H1 (cell line): ENCODE measurements around the gene CCDC73. TPM values are rescaled to one million over a fixed set of nuclear protein-coding genes. Genes with fewer than 3 reads are reported as not detected.

Source experiments
- CTCF ChIA-PET: fragments of 300-600 bp; sonication (Branson Sonifier 250); formaldehyde crosslinking; loops from one replicate; lab custom pipeline; 2021; ENCODE audit not compliant: partially characterized antibody; lab: Charles Lee
- POLR2A ChIA-PET: fragments of 300-600 bp; sonication (Branson Sonifier 250); formaldehyde crosslinking; loops from one replicate; lab custom pipeline; 2021; ENCODE audit warnings: inconsistent platforms; ENCODE audit not compliant: partially characterized antibody; lab: Charles Lee
- DNase-seq, 2 experiments: peaks; one replicate each; pipeline versions ENCODE4 v3.0.0 to v3.0.0-alpha.2; 2010 to 2022; ENCODE audit warnings: low spot score in 2 of 2, low read depth in 1 of 2, mixed read lengths in 1 of 2
- FAIRE-seq: peaks from 2 replicates; lab custom pipeline; 2011; peaks lifted over from hg19 to GRCh38; lab: Jason Lieb, UNC
- H2AFZ ChIP-seq: 2 replicates; pipeline ENCODE4 v1.8.1; 2012; ENCODE audit warnings: low read length, inconsistent platforms
- H2AK5ac ChIP-seq: 2 replicates; pipeline ENCODE4 v1.6.1; 2013; ENCODE audit warnings: low read depth, low read length
- H2BK120ac ChIP-seq: replicated peaks from 2 replicates; pipeline ENCODE3; 2013; ENCODE audit warnings: low read depth, low read length, inconsistent platforms
- H2BK12ac ChIP-seq: 2 replicates; pipeline ENCODE4 v1.6.1; 2013; ENCODE audit warnings: low read depth, low read length
- H2BK15ac ChIP-seq: 2 replicates; pipeline ENCODE4 v1.6.1; 2013; ENCODE audit warnings: low read length
- H2BK20ac ChIP-seq: 2 replicates; pipeline ENCODE4 v1.6.1; 2013; ENCODE audit warnings: low read length
- H2BK5ac ChIP-seq: 2 replicates; pipeline ENCODE4 v1.6.1; 2013; ENCODE audit warnings: low read depth, low read length
- H3K14ac ChIP-seq: 2 replicates; pipeline ENCODE4 v1.6.1; 2013; ENCODE audit warnings: inconsistent platforms; ENCODE audit not compliant: insufficient read length
- H3K18ac ChIP-seq: 2 replicates; pipeline ENCODE4 v1.6.1; 2013; ENCODE audit warnings: low read length; ENCODE audit errors: extremely low read depth
- H3K23ac ChIP-seq: 2 replicates; pipeline ENCODE4 v1.6.1; 2013; ENCODE audit warnings: inconsistent platforms; ENCODE audit not compliant: insufficient read length
- H3K23me2 ChIP-seq: 2 replicates; pipeline ENCODE4 v1.6.1; 2013; ENCODE audit warnings: low read depth, low read length
- H3K27ac ChIP-seq: 2 replicates; pipeline ENCODE4 v1.6.1; 2011; ENCODE audit warnings: low read depth, low read length, inconsistent platforms
- H3K27me3 ChIP-seq, 4 experiments: replicated peaks in 1 of 4; 1 replicate in 1 of 4; 2 replicates in 3 of 4; pipeline versions ENCODE4 v1.6.1 to v1.8.1; 2011 to 2013; ENCODE audit warnings: low read length in 3 of 4, mild to moderate bottlenecking in 3 of 4, inconsistent platforms in 2 of 4, mixed read lengths in 2 of 4, moderate library complexity in 1 of 4; ENCODE audit not compliant: control insufficient read depth in 3 of 4, insufficient read depth in 3 of 4; ENCODE audit errors: extremely low read depth in 1 of 4
- H3K36me3 ChIP-seq, 4 experiments: 2 replicates each; pipeline versions ENCODE4 v1.6.1 to v1.8.1; 2011 to 2013; ENCODE audit warnings: mild to moderate bottlenecking in 4 of 4, low read length in 3 of 4, moderate library complexity in 2 of 4, control low read depth in 1 of 4, inconsistent platforms in 1 of 4; ENCODE audit not compliant: insufficient read depth in 4 of 4, control insufficient read depth in 2 of 4
- H3K4ac ChIP-seq: replicated peaks from 2 replicates; pipeline ENCODE3; 2013; ENCODE audit warnings: low read length, low read depth, mixed read lengths, inconsistent platforms; ENCODE audit not compliant: insufficient read length
- H3K4me1 ChIP-seq, 4 experiments: replicated peaks in 1 of 4; 1 replicate in 1 of 4; 2 replicates in 3 of 4; pipeline versions ENCODE4 v1.6.1 to v1.8.1; 2011 to 2013; ENCODE audit warnings: low read length in 3 of 4, inconsistent platforms in 2 of 4, mixed read lengths in 1 of 4; ENCODE audit not compliant: insufficient read depth in 4 of 4, control insufficient read depth in 3 of 4
- H3K4me2 ChIP-seq, 2 experiments: 2 replicates each; pipeline versions ENCODE4 v1.6.1 to v1.8.1; 2011 to 2013; ENCODE audit warnings: low read depth in 2 of 2, low read length in 2 of 2, control low read depth in 1 of 2, inconsistent platforms in 1 of 2, mild to moderate bottlenecking in 1 of 2; ENCODE audit not compliant: insufficient read depth in 1 of 2
- H3K4me3 ChIP-seq, 4 experiments: fragments of 200-600, 300-600 bp in 1 of 4; sonication (generic), shearing (Covaris generic), sonication (Bioruptor Twin) in 1 of 4; 2 replicates each; pipeline versions ENCODE4 v1.5.1 to v1.8.1; 2011 to 2016; ENCODE audit warnings: low read length in 4 of 4, low read depth in 3 of 4, control low read depth in 2 of 4, inconsistent platforms in 2 of 4, mild to moderate bottlenecking in 2 of 4, mixed read lengths in 1 of 4, moderate library complexity in 1 of 4; ENCODE audit not compliant: insufficient read depth in 2 of 4; ENCODE audit errors: extremely low read depth in 1 of 4
- H3K56ac ChIP-seq: replicated peaks from 2 replicates; pipeline ENCODE3; 2013; ENCODE audit warnings: low read depth, mild to moderate bottlenecking, mixed read lengths, low read length, inconsistent platforms; ENCODE audit not compliant: insufficient read length
- H3K79me1 ChIP-seq: 2 replicates; pipeline ENCODE4 v1.6.1; 2013; ENCODE audit warnings: low read depth, low read length, control low read depth
- H3K79me2 ChIP-seq, 2 experiments: 2 replicates each; pipeline versions ENCODE4 v1.6.1 to v1.8.1; 2012 to 2013; ENCODE audit warnings: low read length in 2 of 2, mild to moderate bottlenecking in 2 of 2, inconsistent platforms in 1 of 2; ENCODE audit not compliant: insufficient read depth in 2 of 2, control insufficient read depth in 1 of 2
- H3K9ac ChIP-seq, 4 experiments: replicated peaks in 1 of 4; 1 replicate in 1 of 4; 2 replicates in 3 of 4; pipeline versions ENCODE4 v1.6.1 to v1.8.1; 2011 to 2013; ENCODE audit warnings: low read depth in 3 of 4, low read length in 3 of 4, control low read depth in 2 of 4, mild to moderate bottlenecking in 2 of 4, moderate library complexity in 2 of 4, inconsistent platforms in 1 of 4; ENCODE audit errors: extremely low read depth in 1 of 4
- H3K9me3 ChIP-seq, 2 experiments: 2 replicates each; pipeline versions ENCODE4 v1.6.1 to v1.8.1; 2012 to 2013; ENCODE audit warnings: mild to moderate bottlenecking in 2 of 2, moderate library complexity in 2 of 2, control low read depth in 1 of 2, inconsistent platforms in 1 of 2, low read depth in 1 of 2, low read length in 1 of 2, mixed read lengths in 1 of 2; ENCODE audit not compliant: insufficient read depth in 2 of 2
- H4K20me1 ChIP-seq, 2 experiments: replicated peaks in 1 of 2; 2 replicates each; pipeline versions ENCODE3 to v1.8.1; 2011 to 2013; ENCODE audit warnings: inconsistent platforms in 2 of 2, low read length in 2 of 2, mild to moderate bottlenecking in 1 of 2; ENCODE audit not compliant: insufficient read depth in 2 of 2, control insufficient read depth in 1 of 2
- H4K5ac ChIP-seq: 2 replicates; pipeline ENCODE4 v1.6.1; 2013; ENCODE audit warnings: low read length, low read depth, mixed read lengths, inconsistent platforms; ENCODE audit not compliant: insufficient read length
- H4K8ac ChIP-seq: 2 replicates; pipeline ENCODE4 v1.8.0; 2013; ENCODE audit warnings: mild to moderate bottlenecking, moderate library complexity, low read length, inconsistent platforms; ENCODE audit not compliant: insufficient read depth; ENCODE audit errors: extremely low read depth
- H4K91ac ChIP-seq: replicated peaks from 2 replicates; pipeline ENCODE3; 2013; ENCODE audit warnings: low read length, mixed read lengths, inconsistent platforms; ENCODE audit not compliant: insufficient read length
- ATF3 ChIP-seq: IDR thresholded peaks from 2 replicates; pipeline ENCODE4 v1.6.1; 2011; ENCODE audit warnings: low read depth, mild to moderate bottlenecking, low read length; ENCODE audit not compliant: insufficient read depth
- BCL11A ChIP-seq, 2 experiments: IDR thresholded peaks; one replicate each; pipeline ENCODE4 v1.6.1; 2011; ENCODE audit warnings: low read depth in 2 of 2, low read length in 2 of 2, mild to moderate bottlenecking in 2 of 2
- CEBPB ChIP-seq: IDR thresholded peaks from 2 replicates; pipeline ENCODE4 v1.6.1; 2012; ENCODE audit warnings: low read depth, low read length
- CREB1 ChIP-seq: IDR thresholded peaks from 2 replicates; pipeline ENCODE4 v1.6.1; 2012; ENCODE audit warnings: inconsistent platforms
- HDAC6 ChIP-seq: IDR thresholded peaks from one replicate; pipeline ENCODE4 v1.7.1; 2012; ENCODE audit warnings: low read depth, mild to moderate bottlenecking, inconsistent platforms, low read length, moderate library complexity
- JUN ChIP-seq: IDR thresholded peaks from 2 replicates; pipeline ENCODE4 v1.6.1; 2011; ENCODE audit warnings: low read depth, mild to moderate bottlenecking, improper control_type of control experiment, low read length
- NRF1 ChIP-seq: IDR thresholded peaks from 2 replicates; pipeline ENCODE4 v1.6.1; 2011; ENCODE audit warnings: mild to moderate bottlenecking, low read depth, low read length, improper control_type of control experiment
- RFX5 ChIP-seq: IDR thresholded peaks from 2 replicates; pipeline ENCODE4 v1.6.1; 2011; ENCODE audit warnings: low read depth, low read length, improper control_type of control experiment, borderline replicate concordance
- RNF2 ChIP-seq: fragments of 200-900, 300-1000 bp; sonication (generic); IDR thresholded peaks from 2 replicates; pipeline ENCODE4 v1.7.1; 2016; ENCODE audit warnings: borderline replicate concordance, low read depth, mild to moderate bottlenecking, antibody characterized with exemption, low read length; ENCODE audit not compliant: poor library complexity, severe bottlenecking; ENCODE audit errors: missing control alignments
- SIN3A ChIP-seq, 2 experiments: IDR thresholded peaks in 1 of 2; conservative IDR thresholded peaks in 1 of 2; 2 replicates each; pipeline ENCODE4 v1.6.1; 2011 to 2012; ENCODE audit warnings: low read length in 2 of 2, improper control_type of control experiment in 1 of 2, low read depth in 1 of 2, mild to moderate bottlenecking in 1 of 2
- SP2 ChIP-seq: IDR thresholded peaks from 2 replicates; pipeline ENCODE4 v1.6.1; 2012; ENCODE audit warnings: mild to moderate bottlenecking, low read length, inconsistent platforms
- SP4 ChIP-seq: IDR thresholded peaks from 2 replicates; pipeline ENCODE4 v1.6.1; 2012; ENCODE audit warnings: low read length, inconsistent platforms
- TCF12 ChIP-seq: IDR thresholded peaks from 2 replicates; pipeline ENCODE4 v1.6.1; 2011; ENCODE audit warnings: low read depth, mild to moderate bottlenecking, low read length
- USF2 ChIP-seq: IDR thresholded peaks from 2 replicates; pipeline ENCODE4 v1.6.1; 2011; ENCODE audit warnings: low read length, improper control_type of control experiment
- polyA plus RNA-seq, 7 experiments: library from polyadenylated mRNA; depleted of rRNA in 3 of 7; stranded (reverse) in 5 of 7; unstranded in 2 of 7; fragments of >200 nt in 5 of 7; fragments of 200-250 nt in 2 of 7; gene quantifications; 1 replicate in 5 of 7; 2 replicates in 1 of 7; 4 replicates in 1 of 7; pipeline versions ENCODE4 v1.2.1 to v1.2.3, GENCODE V29; 2011 to 2013; ENCODE audit warnings: missing spikeins in 2 of 7, mixed read lengths in 2 of 7
- total RNA-seq: library from RNA; stranded (reverse); fragmentation: NEBNext Ultra II Directional; extraction: Animal tissue kit (Norgen Biotek cat#: 25700); gene quantifications from 2 replicates; pipeline ENCODE4 v1.2.1, GENCODE V29; 2021

The CCDC73 gene
- total and polyA plus RNA-seq, 2 of the 8 experiments (the other 6 are each of a cell fraction or from before 2014, with no cell fraction given), result not detected

GRCh38 chr11:32641361-32641760 is 153.1 kb downstream of the CCDC73 start:
- H3K14ac ChIP-seq, result no peak overlapping the region
- no peak overlapping the region for H3K4me2 ChIP-seq
- no peak overlapping the region for H4K8ac ChIP-seq
- H3K79me2 ChIP-seq, result no peaks in the 10 kb centered on the region
- H3K79me1 ChIP-seq, result no peaks in the 10 kb centered on the region
- no peak overlapping the region for H2AK5ac ChIP-seq
- no peaks in the 10 kb centered on the region for H3K4me1 ChIP-seq
- H3K18ac ChIP-seq, result no peak overlapping the region
- no peak overlapping the region for H2BK12ac ChIP-seq
- DNase-seq (no peak), FAIRE-seq (no peak)
- TF ChIP-seq JUN (no peak), ATF3 (no peak), CREB1 (no peak), SP2 (no peak), USF2 (no peak), SP4 (no peak), RFX5 (no peak), TCF12 (no peak), CEBPB (no peak), RNF2 (no peak), NRF1 (no peak), HDAC6 (no peak), BCL11A (IDR thresholded peaks at IDR 0.05; ENCODE audit: low read depth in 2 of 2, low read length in 2 of 2) (no peak), SIN3A (conservative IDR thresholded peaks at IDR 0.05 in 1 of 2, IDR thresholded peaks at IDR 0.05 in 1 of 2; ENCODE audit: low read depth in 1 of 2, low read length in 2 of 2) (no peak)
- H4K5ac ChIP-seq, result no peak overlapping the region
- H3K23ac ChIP-seq, result no peak overlapping the region
- CTCF ChIA-PET, result interaction anchor here (0.9 kb wide), 1 partner anchor 18 kb away, joined by 3 read pairs; no protein-coding TSS in a partner anchor
- H3K36me3 ChIP-seq, result no peaks in the 10 kb centered on the region
- no peak overlapping the region for H3K4me3 ChIP-seq
- H2AFZ ChIP-seq, result no peak overlapping the region
- H3K9me3 ChIP-seq, result no peaks in the 10 kb centered on the region
- H3K9ac ChIP-seq, result no peak overlapping the region
- H4K20me1 ChIP-seq, result peaks cover 0 to 1% of the 10 kb centered on the region in 2 experiments
- no peaks in the 10 kb centered on the region for H3K27me3 ChIP-seq
- H2BK15ac ChIP-seq, result no peak overlapping the region
- no peak overlapping the region for H2BK20ac ChIP-seq
- H3K56ac ChIP-seq, result no peak overlapping the region
- no peak overlapping the region for H4K91ac ChIP-seq
- no peak overlapping the region for H2BK120ac ChIP-seq
- H2BK5ac ChIP-seq, result no peak overlapping the region
- H3K27ac ChIP-seq, result no peak overlapping the region
- no peaks in the 10 kb centered on the region for H3K23me2 ChIP-seq
- POLR2A ChIA-PET, result no interaction called here
- H3K4ac ChIP-seq, result no peak overlapping the region
